GM21515 (cell line): Measurements from ENCODE around the gene KRTAP5-10.
"Not testable (repeated sequence)": the region's sequence is repeated elsewhere in the genome, so short reads cannot be mapped to it uniquely, and the experiment has no call there.

Source experiments
- ATAC-seq: cut with Tn5 transposase; IDR thresholded peaks from one replicate; pipeline ENCODE4 v1.9.1; 2021; ENCODE audit not compliant: unreplicated experiment

Gene KRTAP5-10

DNA sequence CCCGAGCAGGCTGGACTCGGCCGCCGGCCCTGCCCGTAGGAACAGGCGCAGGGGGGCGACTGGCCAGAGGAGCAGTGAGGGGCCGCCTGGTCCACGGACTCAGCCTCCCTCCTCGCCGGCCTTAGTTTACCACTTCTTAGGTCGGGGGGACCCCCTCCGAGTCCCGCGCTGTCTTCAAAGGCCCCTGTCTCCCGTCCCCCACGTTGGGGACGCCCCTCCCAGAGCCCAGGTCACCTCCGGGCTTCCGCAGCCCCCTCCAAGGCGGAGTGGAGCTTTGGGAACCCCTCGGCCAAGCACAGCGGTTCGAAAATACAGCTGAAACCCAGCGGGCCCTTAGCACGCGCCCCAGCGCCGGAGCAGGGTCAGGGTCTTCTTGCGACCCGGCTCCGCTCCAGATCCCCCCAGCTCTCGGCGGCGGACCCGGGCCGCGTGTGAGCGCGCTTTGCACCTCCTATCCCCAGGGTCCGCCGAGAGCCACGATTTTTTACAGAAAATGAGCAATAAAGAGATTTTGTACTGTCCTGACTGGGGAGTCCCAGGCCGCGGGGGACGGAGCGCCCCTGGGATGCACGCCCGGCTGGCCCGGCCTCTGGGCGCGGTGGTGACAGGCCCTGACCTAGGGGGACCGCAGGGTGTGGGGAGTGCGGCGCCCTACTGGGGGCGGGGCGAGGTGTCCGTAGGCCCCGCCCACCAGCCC is 42.3 kb downstream of the KRTAP5-10 start:
- not testable (repeated sequence) for ATAC-seq

- not testable (repeated sequence) for ATAC-seq
Observed at GRCh38 chr11:71608272-71608671, 42.9 kb downstream of the KRTAP5-10 start.

GRCh38 chr11:71611218-71611910 is 46.0 kb downstream of the KRTAP5-10 start:
- not testable (repeated sequence) for ATAC-seq

DNA sequence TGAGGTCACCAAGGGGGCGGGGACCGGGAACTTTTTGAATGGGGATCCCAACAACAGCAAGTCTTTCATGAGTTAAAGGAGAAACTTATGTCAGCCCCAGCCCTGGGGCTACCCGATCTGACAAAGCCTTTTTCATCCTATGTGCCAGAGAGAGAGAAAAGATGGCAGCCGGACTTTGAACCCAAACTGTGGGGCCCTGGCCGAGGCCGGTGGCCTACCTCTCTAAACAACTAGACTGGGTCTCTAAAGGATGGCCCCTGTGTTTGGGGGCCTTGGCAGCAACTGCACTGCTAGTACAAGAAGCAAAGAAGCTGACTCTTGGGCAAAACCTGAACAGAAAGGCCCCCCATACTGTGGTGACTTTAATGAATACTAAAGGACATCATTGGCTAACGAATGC is 48.6 kb downstream of the KRTAP5-10 start:
- not testable (repeated sequence) for ATAC-seq

- not testable (repeated sequence) for ATAC-seq
Observed at GRCh38 chr11:71614366-71614917, 49.1 kb downstream of the KRTAP5-10 start.

- not testable (repeated sequence) for ATAC-seq
Observed at GRCh38 chr11:71615003-71615402, 49.6 kb downstream of the KRTAP5-10 start.
